WERI-Rb-1 (cell line): ENCODE data around the gene TFG.

Experiments
- DNase-seq: peaks from one replicate; pipeline ENCODE4 v3.0.0-alpha.2; 2020
- H3K27ac ChIP-seq: fragments of 250-450 bp; sonication (Bioruptor Pico); 2 replicates; pipeline ENCODE4 v1.5.1; 2020; ENCODE audit warnings: mild to moderate bottlenecking, moderate library complexity
- H3K27me3 ChIP-seq: fragments of 250-450 bp; sonication (Bioruptor Pico); 2 replicates; pipeline ENCODE4 v1.5.1; 2021; ENCODE audit warnings: mild to moderate bottlenecking, low read depth, moderate library complexity; ENCODE audit not compliant: insufficient read depth, severe bottlenecking
- H3K36me3 ChIP-seq: fragments of 250-450 bp; sonication (Bioruptor Pico); 2 replicates; pipeline ENCODE4 v1.5.1; 2020; ENCODE audit warnings: mild to moderate bottlenecking, moderate library complexity
- H3K4me3 ChIP-seq: 2 replicates; pipeline ENCODE4 v1.5.1; 2011; ENCODE audit warnings: low read depth, mild to moderate bottlenecking, control low read depth, low read length
- H3K9me3 ChIP-seq: fragments of 250-450 bp; sonication (Bioruptor Pico); 2 replicates; pipeline ENCODE4 v1.5.1; 2021; ENCODE audit warnings: mild to moderate bottlenecking, moderate library complexity; ENCODE audit not compliant: severe bottlenecking
- TF ChIP-seq, protein P1 (sequence below): IDR thresholded peaks from 2 replicates; pipeline ENCODE4 v1.5.1; 2011; ENCODE audit warnings: low read depth, mild to moderate bottlenecking, control low read depth, inconsistent platforms, low read length

TFG gene

DNA sequence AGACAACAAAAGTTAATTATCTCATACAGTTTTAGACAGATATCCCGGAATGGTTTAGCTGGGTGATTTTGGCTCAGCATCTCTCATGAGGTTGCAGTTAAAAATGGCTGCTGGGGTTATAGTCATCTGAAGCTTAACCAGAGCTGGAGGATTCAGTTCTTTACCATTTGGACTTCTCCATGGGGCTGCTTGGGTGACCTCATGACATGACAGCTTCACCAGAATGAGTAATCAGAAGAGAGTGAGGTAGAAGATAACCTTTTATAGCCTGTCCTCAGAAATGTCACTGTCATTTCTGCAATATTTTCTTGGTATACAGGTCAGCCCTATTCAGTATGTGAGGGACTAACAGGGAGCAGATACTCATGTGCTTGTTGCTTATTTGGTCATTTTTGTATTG lies 30.9 kb downstream of the TFG start:
- peaks cover 82% of the 10 kb centered on the region for H3K36me3 ChIP-seq
- H3K4me3 ChIP-seq: no peak overlapping the region
- no peak for DNase-seq
- H3K27me3 ChIP-seq: no peaks in the 10 kb centered on the region
- TF ChIP-seq, protein P1, sequence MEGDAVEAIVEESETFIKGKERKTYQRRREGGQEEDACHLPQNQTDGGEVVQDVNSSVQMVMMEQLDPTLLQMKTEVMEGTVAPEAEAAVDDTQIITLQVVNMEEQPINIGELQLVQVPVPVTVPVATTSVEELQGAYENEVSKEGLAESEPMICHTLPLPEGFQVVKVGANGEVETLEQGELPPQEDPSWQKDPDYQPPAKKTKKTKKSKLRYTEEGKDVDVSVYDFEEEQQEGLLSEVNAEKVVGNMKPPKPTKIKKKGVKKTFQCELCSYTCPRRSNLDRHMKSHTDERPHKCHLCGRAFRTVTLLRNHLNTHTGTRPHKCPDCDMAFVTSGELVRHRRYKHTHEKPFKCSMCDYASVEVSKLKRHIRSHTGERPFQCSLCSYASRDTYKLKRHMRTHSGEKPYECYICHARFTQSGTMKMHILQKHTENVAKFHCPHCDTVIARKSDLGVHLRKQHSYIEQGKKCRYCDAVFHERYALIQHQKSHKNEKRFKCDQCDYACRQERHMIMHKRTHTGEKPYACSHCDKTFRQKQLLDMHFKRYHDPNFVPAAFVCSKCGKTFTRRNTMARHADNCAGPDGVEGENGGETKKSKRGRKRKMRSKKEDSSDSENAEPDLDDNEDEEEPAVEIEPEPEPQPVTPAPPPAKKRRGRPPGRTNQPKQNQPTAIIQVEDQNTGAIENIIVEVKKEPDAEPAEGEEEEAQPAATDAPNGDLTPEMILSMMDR: no peak
- no peak overlapping the region for H3K27ac ChIP-seq
- no peaks in the 10 kb centered on the region for H3K9me3 ChIP-seq

DNA sequence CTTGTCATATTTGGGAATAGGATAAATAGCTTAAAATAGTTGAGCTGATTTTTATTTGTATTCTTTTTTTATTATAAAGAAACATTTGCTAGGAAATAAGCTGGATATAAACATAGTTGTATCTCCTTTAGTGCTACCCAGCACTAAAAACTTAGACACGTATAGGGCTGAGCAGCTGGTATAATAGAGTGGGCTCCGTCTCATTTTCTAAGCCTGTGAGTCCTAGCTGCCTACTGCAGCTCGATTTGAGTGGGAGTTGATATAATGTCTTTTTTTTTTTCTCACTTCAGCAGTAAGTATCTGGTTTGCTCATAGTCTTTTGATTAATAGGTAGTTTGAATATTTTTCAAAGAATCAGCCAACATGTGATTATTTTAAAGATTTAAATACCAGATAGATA lies 34.2 kb downstream of the TFG start:
- H3K27me3 ChIP-seq: no peaks in the 10 kb centered on the region
- peaks cover 73% of the 10 kb centered on the region for H3K36me3 ChIP-seq
- no peaks in the 10 kb centered on the region for H3K9me3 ChIP-seq
- no peak overlapping the region for H3K4me3 ChIP-seq
- no peak for DNase-seq
- no peak overlapping the region for H3K27ac ChIP-seq
- TF ChIP-seq, protein P1: no peak

DNA sequence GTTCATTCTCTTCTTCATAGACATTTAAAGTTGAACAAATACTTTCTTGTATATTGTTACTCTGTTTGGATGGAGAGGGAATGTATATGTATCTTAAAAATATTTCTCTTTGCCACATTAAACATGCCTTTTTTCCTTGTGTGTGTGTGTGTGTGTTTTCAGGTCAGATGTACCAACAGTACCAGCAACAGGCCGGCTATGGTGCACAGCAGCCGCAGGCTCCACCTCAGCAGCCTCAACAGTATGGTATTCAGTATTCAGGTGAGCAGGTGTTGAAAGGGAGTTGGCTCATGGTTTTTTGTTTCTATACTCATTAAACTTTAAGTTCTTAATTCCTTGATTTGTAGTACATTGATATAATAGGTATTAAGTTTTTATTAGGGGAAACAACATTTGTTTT lies 35.4 kb downstream of the TFG start:
- H3K36me3 ChIP-seq: peaks cover 73% of the 10 kb centered on the region
- TF ChIP-seq, protein P1: no peak
- no peak overlapping the region for H3K4me3 ChIP-seq
- DNase-seq: no peak
- no peaks in the 10 kb centered on the region for H3K9me3 ChIP-seq
- H3K27me3 ChIP-seq: no peaks in the 10 kb centered on the region
- H3K27ac ChIP-seq: no peak overlapping the region

DNA sequence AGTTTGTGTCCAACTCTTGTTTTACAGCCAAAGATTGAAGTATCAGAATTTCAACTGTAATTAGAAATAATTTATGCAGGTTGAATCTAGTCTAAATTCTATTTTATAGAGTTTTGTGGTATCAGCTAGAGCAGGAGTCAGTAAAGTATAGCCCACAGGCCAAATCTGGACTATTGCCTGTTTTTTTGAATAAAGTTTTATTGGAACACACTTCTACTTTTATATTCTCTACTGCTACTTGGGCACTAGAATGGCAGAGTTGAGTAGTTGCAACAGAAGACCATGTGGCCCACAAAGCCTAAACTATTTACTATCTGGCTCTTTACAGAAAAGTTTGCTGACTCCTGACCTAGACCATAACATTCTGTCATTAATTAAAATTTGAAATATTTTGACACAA lies 36.3 kb downstream of the TFG start:
- H3K36me3 ChIP-seq: peaks cover 71% of the 10 kb centered on the region
- DNase-seq: no peak

DNA sequence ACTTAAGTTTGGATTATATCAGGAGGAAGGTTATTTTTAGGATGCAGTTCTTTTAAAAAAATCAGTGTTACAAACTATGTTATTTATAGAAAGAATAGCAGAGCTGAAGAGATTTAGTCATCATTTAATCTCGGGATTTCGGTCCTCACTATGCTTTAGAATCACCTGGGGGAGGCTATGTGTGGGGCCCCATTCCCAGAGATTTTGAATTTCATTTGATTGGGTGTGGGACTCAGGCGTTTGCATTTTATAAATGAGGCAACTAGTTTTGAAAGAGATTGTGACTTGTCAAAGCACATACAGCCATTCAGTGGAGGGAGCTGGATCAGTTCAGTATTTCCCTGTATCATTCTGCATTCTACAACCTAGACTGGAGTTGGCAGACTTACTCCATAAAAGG lies 36.8 kb downstream of the TFG start:
- H3K9me3 ChIP-seq: no peaks in the 10 kb centered on the region
- H3K4me3 ChIP-seq: no peak overlapping the region
- DNase-seq: no peak
- TF ChIP-seq, protein P1: no peak
- H3K27me3 ChIP-seq: no peaks in the 10 kb centered on the region
- no peak overlapping the region for H3K27ac ChIP-seq
- peaks cover 71% of the 10 kb centered on the region for H3K36me3 ChIP-seq

More for the DNA sequence above, 36.3 kb downstream of the TFG start:
- Histone ChIP-seq H3K4me3 (no peak overlapping the region), H3K27ac (no peak overlapping the region), H3K27me3 (no peaks in the 10 kb centered on the region), H3K9me3 (no peaks in the 10 kb centered on the region)
- TF ChIP-seq, protein P1: no peak

DNA sequence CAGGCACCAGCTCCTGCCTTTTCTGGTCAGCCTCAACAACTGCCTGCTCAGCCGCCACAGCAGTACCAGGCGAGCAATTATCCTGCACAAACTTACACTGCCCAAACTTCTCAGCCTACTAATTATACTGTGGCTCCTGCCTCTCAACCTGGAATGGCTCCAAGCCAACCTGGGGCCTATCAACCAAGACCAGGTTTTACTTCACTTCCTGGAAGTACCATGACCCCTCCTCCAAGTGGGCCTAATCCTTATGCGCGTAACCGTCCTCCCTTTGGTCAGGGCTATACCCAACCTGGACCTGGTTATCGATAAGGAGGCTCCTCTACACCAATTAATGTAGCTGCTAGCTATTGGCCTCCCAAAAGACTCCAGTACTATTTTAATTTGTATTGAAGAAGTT lies 38.9 kb downstream of the TFG start:
- Histone ChIP-seq H3K36me3 (peaks cover 59% of the 10 kb centered on the region), H3K4me3 (no peak overlapping the region), H3K9me3 (no peaks in the 10 kb centered on the region), H3K27me3 (no peaks in the 10 kb centered on the region), H3K27ac (no peak overlapping the region)
- no peak for DNase-seq
- TF ChIP-seq, protein P1: no peak
